Epithelial cell of proximal tubule (primary cell): ENCODE data around the gene TRIM63. TPM values are rescaled to one million over a fixed set of nuclear protein-coding genes. Genes with fewer than 3 reads are reported as not detected.
"Not testable (repeated sequence)": the region's sequence is repeated elsewhere in the genome, so short reads cannot be mapped to it uniquely, and the experiment has no call there.

ENCODE experiments used
- DNase-seq: peaks from one replicate; pipeline ENCODE4 v3.0.0-alpha.2; 2011; ENCODE audit warnings: low read depth
- H3K4me3 ChIP-seq: 2 replicates; pipeline ENCODE4 v1.5.1; 2011; ENCODE audit warnings: low read depth, mild to moderate bottlenecking, low read length
- total RNA-seq: library from RNA; depleted of rRNA; stranded (reverse); fragments of >200 nt; gene quantifications from 2 replicates; pipeline ENCODE4 v1.2.3, GENCODE V29; 2015
- TF ChIP-seq, protein P1 (sequence below): conservative IDR thresholded peaks from 2 replicates; pipeline ENCODE4 v1.5.1; 2012; ENCODE audit warnings: low read depth, mild to moderate bottlenecking, low read length

The TRIM63 gene
- total RNA-seq: not detected in 2 replicates

DNA sequence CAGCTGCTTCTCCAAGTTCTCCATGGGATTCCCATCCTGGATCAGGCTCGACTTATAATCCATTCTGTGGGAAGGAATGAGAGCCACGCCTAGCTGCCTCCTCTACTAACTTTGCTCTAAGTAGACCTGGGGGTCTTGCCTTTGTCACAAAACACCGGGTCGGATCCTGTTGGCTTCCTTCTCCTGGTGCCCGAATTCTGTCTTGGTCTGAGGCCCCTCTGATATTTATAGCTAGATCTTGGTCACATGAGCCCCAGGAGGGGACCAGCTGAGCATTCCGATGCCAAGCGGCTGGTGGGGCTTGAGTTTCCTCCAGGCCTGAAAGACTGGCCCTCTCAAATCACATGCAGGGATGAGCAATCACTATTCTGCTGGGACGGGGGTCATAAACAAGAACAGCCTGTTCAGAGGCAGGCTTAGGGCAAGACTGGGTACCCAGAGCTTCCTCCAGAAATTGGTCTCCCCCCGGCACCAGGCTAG lies at the start of gene TRIM63:
Gene TRIM63, minus strand, starts transcription at position 199 of the 480 bp plus-strand sequence. Its CDS starts 136 bp downstream, at position 63.
- DNase-seq: no peak
- H3K4me3 ChIP-seq: no peak within 1 kb of the TSS
- TF ChIP-seq, protein P1, sequence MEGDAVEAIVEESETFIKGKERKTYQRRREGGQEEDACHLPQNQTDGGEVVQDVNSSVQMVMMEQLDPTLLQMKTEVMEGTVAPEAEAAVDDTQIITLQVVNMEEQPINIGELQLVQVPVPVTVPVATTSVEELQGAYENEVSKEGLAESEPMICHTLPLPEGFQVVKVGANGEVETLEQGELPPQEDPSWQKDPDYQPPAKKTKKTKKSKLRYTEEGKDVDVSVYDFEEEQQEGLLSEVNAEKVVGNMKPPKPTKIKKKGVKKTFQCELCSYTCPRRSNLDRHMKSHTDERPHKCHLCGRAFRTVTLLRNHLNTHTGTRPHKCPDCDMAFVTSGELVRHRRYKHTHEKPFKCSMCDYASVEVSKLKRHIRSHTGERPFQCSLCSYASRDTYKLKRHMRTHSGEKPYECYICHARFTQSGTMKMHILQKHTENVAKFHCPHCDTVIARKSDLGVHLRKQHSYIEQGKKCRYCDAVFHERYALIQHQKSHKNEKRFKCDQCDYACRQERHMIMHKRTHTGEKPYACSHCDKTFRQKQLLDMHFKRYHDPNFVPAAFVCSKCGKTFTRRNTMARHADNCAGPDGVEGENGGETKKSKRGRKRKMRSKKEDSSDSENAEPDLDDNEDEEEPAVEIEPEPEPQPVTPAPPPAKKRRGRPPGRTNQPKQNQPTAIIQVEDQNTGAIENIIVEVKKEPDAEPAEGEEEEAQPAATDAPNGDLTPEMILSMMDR: no peak

- no peak overlapping the region for H3K4me3 ChIP-seq
- DNase-seq: no peak
- TF ChIP-seq, protein P1: no peak
Observed at GRCh38 chr1:26114165-26114927, 46.9 kb upstream of the TRIM63 start.

- TF ChIP-seq, protein P1: no peak
- H3K4me3 ChIP-seq: peak overlapping the region; percentile 94
Observed at GRCh38 chr1:26112407-26112775, 45.0 kb upstream of the TRIM63 start.

GRCh38 chr1:26111530-26112406 lies 44.3 kb upstream of the TRIM63 start, which contains the start of gene PDIK1L:
TSS of gene PDIK1L (plus strand) at chr1:26111824. CDS start at chr1:26114309, 2,485 bp downstream.
- TF ChIP-seq, protein P1: no peak
- peak; percentile 59 for DNase-seq
- peak within 1 kb of the TSS; percentile 94 for H3K4me3 ChIP-seq

More at GRCh38 chr1:26112407-26112775, 45.0 kb upstream of the TRIM63 start:
- no peak for DNase-seq

GRCh38 chr1:26110731-26111529 lies 43.5 kb upstream of the TRIM63 start:
- peak overlapping the region; percentile 94 for H3K4me3 ChIP-seq
- no peak for DNase-seq
- TF ChIP-seq, protein P1: no peak

GRCh38 chr1:26109229-26110164 lies 42.1 kb upstream of the TRIM63 start:
- TF ChIP-seq, protein P1: no peak
- H3K4me3 ChIP-seq: no peak overlapping the region
- DNase-seq: no peak

GRCh38 chr1:26105226-26105548 lies 37.8 kb upstream of the TRIM63 start:
- not testable (repeated sequence) for DNase-seq, H3K4me3 ChIP-seq
